SK-N-MC (cell line): ENCODE results near the gene POU1F1.

Source experiments
- DNase-seq: peaks from one replicate; pipeline ENCODE4 v3.0.0-alpha.2; 2011; ENCODE audit warnings: low read depth, low spot score
- H3K27ac ChIP-seq: fragments of 200-600 bp; sonication (generic); 2 replicates; pipeline ENCODE4 v1.5.1; 2016; ENCODE audit warnings: mixed run types
- H3K36me3 ChIP-seq: fragments of 200-600 bp; sonication (generic); 2 replicates; pipeline ENCODE4 v1.6.1; 2017; ENCODE audit warnings: antibody characterized with exemption, low read length, mixed read lengths; ENCODE audit not compliant: insufficient read depth
- H3K4me3 ChIP-seq: fragments of 200-600 bp; sonication (generic); 2 replicates; pipeline ENCODE4 v1.5.1; 2016
- H3K9ac ChIP-seq: fragments of 200-600 bp; sonication (generic); 2 replicates; pipeline ENCODE4 v1.8.0; 2017; ENCODE audit warnings: mixed run types, mixed read lengths; ENCODE audit not compliant: insufficient read length
- H3K9me3 ChIP-seq: fragments of 200-600 bp; sonication (generic); 2 replicates; pipeline ENCODE4 v1.6.1; 2017; ENCODE audit warnings: low read depth, mild to moderate bottlenecking, antibody characterized with exemption, low read length, moderate library complexity, mixed read lengths
- EZH2 ChIP-seq: fragments of 200-600 bp; sonication (generic); IDR thresholded peaks from one replicate; pipeline ENCODE4 v1.6.1; 2017; ENCODE audit warnings: antibody characterized with exemption
- FOXP2 ChIP-seq: optimal IDR thresholded peaks from 2 replicates; pipeline ENCODE3; 2011; ENCODE audit warnings: mild to moderate bottlenecking, moderate library complexity; ENCODE audit not compliant: insufficient read depth; ENCODE audit errors: extremely low read length, control extremely low read depth
- POLR2AphosphoS5 ChIP-seq: IDR thresholded peaks from 2 replicates; pipeline ENCODE4 v1.6.1; 2012; ENCODE audit warnings: mild to moderate bottlenecking, low read depth, low read length, borderline replicate concordance

The POU1F1 gene

GRCh38 chr3:87276484-87276883 is at the start of gene POU1F1:
Gene POU1F1, minus strand, starts transcription at chr3:87276584. Its CDS starts 122 bp downstream, at chr3:87276462.
- no peak for DNase-seq
- TF ChIP-seq EZH2, result no peak
- TF ChIP-seq FOXP2, result no peak
- no peak for TF ChIP-seq POLR2AphosphoS5
- Histone ChIP-seq H3K36me3 (no peaks in the 10 kb centered on the region), H3K27ac (no peak within 1 kb of the TSS), H3K4me3 (no peak within 1 kb of the TSS), H3K9me3 (no peaks in the 10 kb centered on the region), H3K9ac (no peak within 1 kb of the TSS)

- no peak overlapping the region for H3K27ac ChIP-seq
- H3K4me3 ChIP-seq, result no peak overlapping the region
- no peak for DNase-seq
- no peaks in the 10 kb centered on the region; the same call in 1 of the 2 replicates for H3K9me3 ChIP-seq
- no peaks in the 10 kb centered on the region for H3K36me3 ChIP-seq
- TF ChIP-seq FOXP2, result no peak
- no peak for TF ChIP-seq POLR2AphosphoS5
- no peak overlapping the region for H3K9ac ChIP-seq
These were observed 48.2 kb upstream of the POU1F1 start for GRCh38 chr3:87324609-87325008.

- no peak for DNase-seq
- Histone ChIP-seq H3K9ac (peak overlapping the region; percentile 2), H3K27ac (peak overlapping the region; percentile 51; the same call in 1 of the 2 replicates), H3K4me3 (peak overlapping the region; percentile 41), H3K36me3 (no peaks in the 10 kb centered on the region), H3K9me3 (no peaks in the 10 kb centered on the region; the same call in 1 of the 2 replicates)
- no peak for TF ChIP-seq FOXP2
- 0 out of 2 replicates have a peak, but pooled peaks have one; percentile 29 for TF ChIP-seq POLR2AphosphoS5
These were observed 44.6 kb upstream of the POU1F1 start for GRCh38 chr3:87320756-87321626.

- H3K27ac ChIP-seq, result peak overlapping the region; percentile 72; the same call in 1 of the 2 replicates
- peak overlapping the region; percentile 3 for H3K9ac ChIP-seq
- 0 out of 2 replicates have a peak overlapping the region, but pooled peaks have one; percentile 20 for H3K4me3 ChIP-seq
- no peak for DNase-seq
- TF ChIP-seq EZH2 (no peak), FOXP2 (no peak), POLR2AphosphoS5 (no peak)
- no peaks in the 10 kb centered on the region for H3K9me3 ChIP-seq
- no peaks in the 10 kb centered on the region for H3K36me3 ChIP-seq
These were observed 42.2 kb upstream of the POU1F1 start for GRCh38 chr3:87318617-87319021.

GRCh38 chr3:87317779-87318178 is 41.4 kb upstream of the POU1F1 start:
- no peaks in the 10 kb centered on the region for H3K36me3 ChIP-seq
- peak overlapping the region; percentile 72; the same call in 1 of the 2 replicates for H3K27ac ChIP-seq
- TF ChIP-seq POLR2AphosphoS5 (no peak), EZH2 (no peak), FOXP2 (no peak)
- H3K4me3 ChIP-seq, result no peak overlapping the region
- no peak overlapping the region for H3K9ac ChIP-seq
- no peak for DNase-seq
- H3K9me3 ChIP-seq, result no peaks in the 10 kb centered on the region

- TF ChIP-seq POLR2AphosphoS5, result no peak
- TF ChIP-seq EZH2, result no peak
- no peak for TF ChIP-seq FOXP2
- no peak for DNase-seq
- Histone ChIP-seq H3K27ac (no peak overlapping the region), H3K36me3 (no peaks in the 10 kb centered on the region), H3K9ac (no peak overlapping the region), H3K9me3 (no peaks in the 10 kb centered on the region), H3K4me3 (no peak overlapping the region)
These were observed 37.3 kb upstream of the POU1F1 start for GRCh38 chr3:87313641-87314040.

GRCh38 chr3:87311309-87311708 is 34.9 kb upstream of the POU1F1 start:
- Histone ChIP-seq H3K4me3 (no peak overlapping the region), H3K9ac (no peak overlapping the region), H3K9me3 (no peaks in the 10 kb centered on the region), H3K36me3 (no peaks in the 10 kb centered on the region), H3K27ac (no peak overlapping the region)
- TF ChIP-seq POLR2AphosphoS5 (no peak), EZH2 (no peak), FOXP2 (no peak)
- DNase-seq, result no peak

- no peak for DNase-seq
- Histone ChIP-seq H3K27ac (no peak overlapping the region), H3K36me3 (no peaks in the 10 kb centered on the region), H3K9me3 (no peaks in the 10 kb centered on the region), H3K9ac (no peak overlapping the region), H3K4me3 (no peak overlapping the region)
- no peak for TF ChIP-seq EZH2
- TF ChIP-seq POLR2AphosphoS5, result no peak
- no peak for TF ChIP-seq FOXP2
These were observed 33.2 kb upstream of the POU1F1 start for GRCh38 chr3:87309601-87310000.

GRCh38 chr3:87307805-87308204 is 31.4 kb upstream of the POU1F1 start:
- Histone ChIP-seq H3K9ac (no peak overlapping the region), H3K9me3 (no peaks in the 10 kb centered on the region), H3K36me3 (no peaks in the 10 kb centered on the region; the same call in 1 of the 2 replicates), H3K4me3 (no peak overlapping the region), H3K27ac (no peak overlapping the region)
- no peak for DNase-seq
- TF ChIP-seq POLR2AphosphoS5 (no peak), FOXP2 (no peak), EZH2 (no peak)
